ENCODE results near the gene PLPP1. TPM values are rescaled to one million over a fixed set of nuclear protein-coding genes. Genes with fewer than 3 reads are reported as not detected.

Gene PLPP1
- total and polyA plus RNA-seq, 2 donors = 14.6 to 32.5 TPM

DNA sequence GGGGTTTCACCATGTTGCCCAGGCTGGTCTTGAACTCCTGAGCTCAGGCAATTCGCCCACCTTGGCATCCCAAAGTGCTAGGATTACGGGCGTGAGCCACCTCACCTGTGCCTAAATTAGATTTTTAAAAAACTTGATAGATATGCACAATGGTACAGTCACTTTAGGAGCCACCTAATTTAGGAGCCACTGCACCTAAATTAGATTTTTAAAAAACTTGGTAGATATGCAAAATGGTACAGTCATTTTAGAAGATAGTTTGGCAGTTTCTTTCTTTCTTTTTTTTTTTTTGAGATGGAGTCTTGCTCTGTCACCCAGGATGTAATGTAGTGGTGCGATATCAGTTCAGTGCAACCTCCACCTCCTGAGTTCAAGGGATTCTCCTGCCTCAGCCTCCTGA is 37.8 kb upstream of the PLPP1 start:
- no peak for DNase-seq (ENCODE audit: low read depth in 6 of 9, low spot score in 9 of 9)
- H3K27me3 ChIP-seq (ENCODE audit: control insufficient read depth in 2 of 2, insufficient read depth in 1 of 2, low read length in 1 of 2) = no peaks in the 10 kb centered on the region
- no peak overlapping the region for H3K4me3 ChIP-seq (ENCODE audit: low read length in 2 of 2)
- no peak overlapping the region for H3K27ac ChIP-seq (ENCODE audit: low read depth in 1 of 2, low read length in 1 of 2)
- H3K4me1 ChIP-seq (ENCODE audit: control insufficient read depth in 2 of 2, insufficient read depth in 2 of 2, low read length in 2 of 2) = peaks cover 0 to 8% of the 10 kb centered on the region in 2 donors
- 98% methylated on average over 4 of the region's 4 CpGs for WGBS
- no peaks in the 10 kb centered on the region for H3K9me3 ChIP-seq (ENCODE audit: control insufficient read depth in 2 of 2, insufficient read depth in 1 of 2, low read length in 1 of 2)
- H3K36me3 ChIP-seq (ENCODE audit: control insufficient read depth in 2 of 2, insufficient read depth in 2 of 2, low read length in 1 of 2) = no peaks in the 10 kb centered on the region

DNA sequence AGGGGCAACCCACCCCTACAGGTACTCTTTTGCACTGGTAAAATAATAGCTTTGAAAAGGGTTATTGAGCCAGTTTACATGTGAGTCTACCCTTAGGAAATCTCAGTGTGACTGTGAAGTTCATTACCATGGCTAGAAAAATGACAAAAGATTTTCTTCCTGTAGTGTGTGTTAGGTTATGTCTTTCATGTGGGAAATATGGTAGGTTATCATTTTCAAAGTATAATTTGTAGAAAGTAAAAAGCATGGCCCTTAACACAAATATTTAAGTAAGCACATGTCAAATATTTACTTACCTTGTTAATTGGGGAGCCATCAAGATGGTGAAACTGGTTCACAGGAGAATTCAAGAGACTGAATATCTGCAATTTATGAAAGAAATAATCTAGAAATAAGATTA is 37.3 kb upstream of the PLPP1 start:
- DNase-seq (ENCODE audit: low read depth in 6 of 9, low spot score in 9 of 9) = no peak
- Histone ChIP-seq H3K27ac (ENCODE audit: low read depth in 1 of 2, low read length in 1 of 2) (no peak overlapping the region), H3K4me3 (ENCODE audit: low read length in 2 of 2) (no peak overlapping the region), H3K27me3 (ENCODE audit: control insufficient read depth in 2 of 2, insufficient read depth in 1 of 2, low read length in 1 of 2) (no peaks in the 10 kb centered on the region), H3K36me3 (ENCODE audit: control insufficient read depth in 2 of 2, insufficient read depth in 2 of 2, low read length in 1 of 2) (no peaks in the 10 kb centered on the region), H3K4me1 (ENCODE audit: control insufficient read depth in 2 of 2, insufficient read depth in 2 of 2, low read length in 2 of 2) (peaks cover 0 to 8% of the 10 kb centered on the region in 2 donors), H3K9me3 (ENCODE audit: control insufficient read depth in 2 of 2, insufficient read depth in 1 of 2, low read length in 1 of 2) (no peaks in the 10 kb centered on the region)

DNA sequence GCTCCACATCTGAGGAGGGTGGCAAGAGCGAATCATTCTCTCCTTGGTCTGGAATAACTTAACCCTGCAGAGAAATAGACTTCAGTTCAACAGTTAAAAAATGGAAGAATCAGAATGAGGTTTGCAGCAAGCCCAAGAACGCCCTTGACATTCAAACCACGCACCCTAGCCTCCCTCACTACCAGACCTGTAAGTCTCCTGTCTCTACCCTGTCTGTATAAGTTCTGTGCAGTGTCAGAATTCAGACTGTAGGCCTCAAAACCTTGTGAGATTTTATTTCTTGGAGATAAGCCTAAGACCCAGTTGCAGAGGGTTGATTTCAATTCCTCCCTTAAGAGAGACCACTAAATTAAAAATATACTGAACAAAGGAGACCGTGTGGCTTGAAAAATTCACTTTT is 35.8 kb upstream of the PLPP1 start:
- Histone ChIP-seq H3K9me3 (ENCODE audit: control insufficient read depth in 2 of 2, insufficient read depth in 1 of 2, low read length in 1 of 2) (no peaks in the 10 kb centered on the region), H3K4me3 (ENCODE audit: low read length in 2 of 2) (no peak overlapping the region), H3K36me3 (ENCODE audit: control insufficient read depth in 2 of 2, insufficient read depth in 2 of 2, low read length in 1 of 2) (no peaks in the 10 kb centered on the region), H3K27ac (ENCODE audit: low read depth in 1 of 2, low read length in 1 of 2) (no peak overlapping the region), H3K27me3 (ENCODE audit: control insufficient read depth in 2 of 2, insufficient read depth in 1 of 2, low read length in 1 of 2) (no peaks in the 10 kb centered on the region), H3K4me1 (ENCODE audit: control insufficient read depth in 2 of 2, insufficient read depth in 2 of 2, low read length in 2 of 2) (peaks cover 0 to 8% of the 10 kb centered on the region in 2 donors)
- no peak for DNase-seq (ENCODE audit: low read depth in 6 of 9, low spot score in 9 of 9)
- 97% methylated on average over 4 of the region's 4 CpGs for whole genome bisulfite sequencing

DNA sequence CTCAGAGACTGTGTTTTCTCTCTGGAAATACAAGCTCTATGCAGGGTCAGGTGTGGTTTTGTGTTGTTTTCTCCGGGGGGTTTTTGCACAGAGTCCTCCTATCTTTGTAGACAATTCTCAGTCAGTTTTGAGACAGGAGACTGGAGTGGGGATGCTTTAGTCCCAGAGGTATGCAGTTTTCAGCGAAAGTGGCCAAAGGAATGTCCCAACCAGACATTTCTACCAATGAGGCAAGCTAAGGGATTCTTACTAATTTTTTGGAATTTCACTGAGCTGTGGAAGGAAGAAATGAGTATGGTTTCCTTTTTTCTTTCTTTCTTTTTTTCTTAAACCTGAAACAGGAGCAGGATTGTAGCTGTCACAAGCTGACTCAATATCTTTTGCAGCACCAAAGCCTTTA is 35.3 kb upstream of the PLPP1 start:
- Histone ChIP-seq H3K27me3 (ENCODE audit: control insufficient read depth in 2 of 2, insufficient read depth in 1 of 2, low read length in 1 of 2) (no peaks in the 10 kb centered on the region), H3K9me3 (ENCODE audit: control insufficient read depth in 2 of 2, insufficient read depth in 1 of 2, low read length in 1 of 2) (no peaks in the 10 kb centered on the region), H3K4me1 (ENCODE audit: control insufficient read depth in 2 of 2, insufficient read depth in 2 of 2, low read length in 2 of 2) (peaks cover 0 to 8% of the 10 kb centered on the region in 2 donors), H3K36me3 (ENCODE audit: control insufficient read depth in 2 of 2, insufficient read depth in 2 of 2, low read length in 1 of 2) (no peaks in the 10 kb centered on the region), H3K4me3 (ENCODE audit: low read length in 2 of 2) (no peak overlapping the region), H3K27ac (ENCODE audit: low read depth in 1 of 2, low read length in 1 of 2) (no peak overlapping the region)
- DNase-seq (ENCODE audit: low read depth in 6 of 9, low spot score in 9 of 9) = no peak
- 92% methylated on average over 2 of the region's 2 CpGs for WGBS

DNA sequence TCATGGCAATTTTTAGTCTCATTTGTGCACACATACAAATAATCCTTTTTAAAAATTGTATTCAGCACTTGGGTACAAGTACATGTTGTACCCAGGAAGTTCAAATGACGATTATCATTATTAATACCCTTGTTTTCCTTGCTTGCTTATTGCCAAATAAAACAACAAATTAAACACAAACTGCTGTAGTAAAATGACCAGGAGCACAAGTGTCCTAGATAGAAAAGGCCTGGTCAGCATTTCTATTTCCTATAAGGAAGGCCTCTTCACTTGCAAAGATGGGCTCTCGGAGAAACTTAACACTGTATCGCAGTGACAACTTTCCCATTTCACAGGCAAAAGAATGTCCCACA is 34.7 kb upstream of the PLPP1 start:
- H3K9me3 ChIP-seq (ENCODE audit: control insufficient read depth in 2 of 2, insufficient read depth in 1 of 2, low read length in 1 of 2) = no peaks in the 10 kb centered on the region
- WGBS = 97% methylated on average over 3 of the region's 3 CpGs
- no peaks in the 10 kb centered on the region for H3K36me3 ChIP-seq (ENCODE audit: control insufficient read depth in 2 of 2, insufficient read depth in 2 of 2, low read length in 1 of 2)
- H3K4me3 ChIP-seq (ENCODE audit: low read length in 2 of 2) = no peak overlapping the region
- no peaks in the 10 kb centered on the region for H3K27me3 ChIP-seq (ENCODE audit: control insufficient read depth in 2 of 2, insufficient read depth in 1 of 2, low read length in 1 of 2)
- H3K4me1 ChIP-seq (ENCODE audit: control insufficient read depth in 2 of 2, insufficient read depth in 2 of 2, low read length in 2 of 2) = peaks cover 0 to 8% of the 10 kb centered on the region in 2 donors
- H3K27ac ChIP-seq (ENCODE audit: low read depth in 1 of 2, low read length in 1 of 2) = no peak overlapping the region
- DNase-seq (ENCODE audit: low read depth in 6 of 9, low spot score in 9 of 9) = no peak

DNA sequence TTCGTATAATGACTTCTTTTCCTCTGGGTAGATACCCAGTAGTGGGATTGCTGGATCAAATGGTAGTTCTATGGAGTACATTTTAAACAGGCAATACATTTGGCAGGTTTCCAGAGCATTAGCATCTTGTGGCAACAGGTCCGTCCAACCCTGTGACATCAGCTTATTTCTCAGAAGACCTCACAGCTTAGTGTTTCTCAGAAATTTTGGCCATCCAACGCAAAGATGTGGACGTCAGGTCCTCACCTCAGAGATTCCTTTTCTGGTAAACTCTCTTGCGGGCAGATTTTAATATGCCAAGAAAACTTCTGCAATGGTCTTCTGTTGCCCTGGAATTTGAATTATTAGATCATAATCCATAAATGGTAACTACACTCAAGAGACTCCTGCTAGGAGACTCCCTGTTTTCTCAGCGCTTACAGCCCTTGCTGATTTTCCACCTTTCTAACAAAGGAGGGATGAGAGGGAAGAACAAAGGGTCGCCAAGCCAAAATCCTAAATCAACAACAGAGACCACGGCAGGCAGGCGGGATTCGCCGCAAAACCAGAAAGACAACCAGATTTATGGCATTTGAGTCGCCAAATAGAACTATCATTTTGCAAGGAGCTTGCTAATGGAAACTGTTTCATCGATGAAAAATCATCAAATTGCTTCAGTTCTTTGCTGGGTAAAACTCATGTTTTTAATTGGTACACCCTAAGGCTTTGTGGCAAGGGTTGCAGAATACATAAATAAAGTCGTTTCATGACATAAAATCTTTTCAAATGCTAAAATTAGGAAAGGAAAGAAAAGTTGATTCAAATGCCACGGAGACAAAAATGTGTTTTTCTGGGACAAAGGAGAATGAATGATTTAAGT is 34.1 kb upstream of the PLPP1 start:
- WGBS = 96% methylated on average over 15 of the region's 15 CpGs
- no peak for DNase-seq (ENCODE audit: low read depth in 6 of 9, low spot score in 9 of 9)
- peaks cover 0 to 8% of the 10 kb centered on the region in 2 donors for H3K4me1 ChIP-seq (ENCODE audit: control insufficient read depth in 2 of 2, insufficient read depth in 2 of 2, low read length in 2 of 2)
- H3K27ac ChIP-seq (ENCODE audit: low read depth in 1 of 2, low read length in 1 of 2) = peak overlapping the region in 1 of 2 donors; percentile 18
- no peaks in the 10 kb centered on the region for H3K36me3 ChIP-seq (ENCODE audit: control insufficient read depth in 2 of 2, insufficient read depth in 2 of 2, low read length in 1 of 2)
- no peaks in the 10 kb centered on the region for H3K9me3 ChIP-seq (ENCODE audit: control insufficient read depth in 2 of 2, insufficient read depth in 1 of 2, low read length in 1 of 2)
- no peaks in the 10 kb centered on the region for H3K27me3 ChIP-seq (ENCODE audit: control insufficient read depth in 2 of 2, insufficient read depth in 1 of 2, low read length in 1 of 2)
- H3K4me3 ChIP-seq (ENCODE audit: low read length in 2 of 2) = no peak overlapping the region

DNA sequence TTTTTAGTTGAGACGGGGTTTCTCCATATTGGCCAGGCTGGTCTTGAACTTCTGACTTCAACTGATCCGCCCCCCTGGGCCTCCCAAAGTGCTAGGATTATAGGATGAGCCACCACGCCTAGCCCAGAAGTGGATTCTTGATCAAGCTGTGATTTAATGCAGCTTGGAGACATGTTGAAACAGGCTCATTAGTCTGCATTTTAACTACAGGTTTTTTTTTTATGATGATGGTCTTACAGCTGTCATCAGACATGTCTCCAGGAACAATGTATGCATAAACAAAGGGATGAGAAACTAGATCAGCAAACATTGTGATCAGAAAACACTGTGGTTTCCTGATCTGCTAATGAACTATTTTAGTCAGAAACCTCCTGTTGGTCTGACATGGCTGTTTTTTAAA is 30.0 kb upstream of the PLPP1 start:
- WGBS = 95% methylated on average over 3 of the region's 3 CpGs
- no peak for DNase-seq (ENCODE audit: low read depth in 6 of 9, low spot score in 9 of 9)

DNA sequence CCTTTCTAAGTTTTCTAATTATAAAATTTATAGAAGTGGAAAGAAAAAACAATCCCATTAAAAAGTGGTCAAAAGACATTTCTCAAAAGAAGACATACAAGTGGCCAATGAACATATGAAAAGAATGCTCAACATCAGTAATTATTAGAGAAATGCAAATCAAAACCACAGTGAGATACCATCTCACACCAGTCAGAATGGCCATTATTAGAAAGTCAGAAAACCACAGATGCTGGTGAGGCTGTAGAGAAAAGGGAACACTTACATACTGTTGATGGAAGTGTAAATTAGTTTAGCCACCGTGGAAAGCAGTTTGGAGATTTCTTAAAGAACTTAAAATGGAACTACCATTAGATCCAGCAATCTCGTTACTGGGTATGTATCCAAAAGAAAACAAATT is 23.7 kb upstream of the PLPP1 start:
- DNase-seq (ENCODE audit: low read depth in 6 of 9, low spot score in 9 of 9) = no peak

More for the DNA sequence above, 30.0 kb upstream of the PLPP1 start:
- H3K4me1 ChIP-seq (ENCODE audit: control insufficient read depth in 2 of 2, insufficient read depth in 2 of 2, low read length in 2 of 2) = no peaks in the 10 kb centered on the region
- no peak overlapping the region for H3K4me3 ChIP-seq (ENCODE audit: low read length in 2 of 2)
- no peaks in the 10 kb centered on the region for H3K27me3 ChIP-seq (ENCODE audit: control insufficient read depth in 2 of 2, insufficient read depth in 1 of 2, low read length in 1 of 2)
- no peaks in the 10 kb centered on the region for H3K9me3 ChIP-seq (ENCODE audit: control insufficient read depth in 2 of 2, insufficient read depth in 1 of 2, low read length in 1 of 2)
- H3K36me3 ChIP-seq (ENCODE audit: control insufficient read depth in 2 of 2, insufficient read depth in 2 of 2, low read length in 1 of 2) = no peaks in the 10 kb centered on the region
- H3K27ac ChIP-seq (ENCODE audit: low read depth in 1 of 2, low read length in 1 of 2) = no peak overlapping the region

DNA sequence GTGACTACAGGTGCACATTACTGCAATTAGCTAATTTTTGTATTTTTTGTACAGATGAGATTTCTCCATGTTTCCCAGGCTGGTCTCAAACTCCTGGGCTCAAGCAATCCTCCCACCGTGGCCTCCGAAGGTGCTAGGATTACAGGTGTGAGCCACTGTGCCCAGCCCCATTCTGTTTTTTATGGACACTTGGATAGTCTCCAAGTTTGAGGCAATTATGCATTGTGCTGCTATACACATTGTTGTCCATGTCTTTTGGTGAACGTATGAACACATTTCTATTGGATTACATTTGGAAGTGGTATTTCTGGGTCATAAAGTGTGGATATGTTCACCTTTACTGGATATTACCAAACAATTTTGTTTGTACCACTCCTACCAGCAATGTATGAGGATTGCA is 22.4 kb upstream of the PLPP1 start:
- Histone ChIP-seq H3K4me3 (ENCODE audit: low read length in 2 of 2) (no peak overlapping the region), H3K27me3 (ENCODE audit: control insufficient read depth in 2 of 2, insufficient read depth in 1 of 2, low read length in 1 of 2) (no peaks in the 10 kb centered on the region), H3K27ac (ENCODE audit: low read depth in 1 of 2, low read length in 1 of 2) (no peak overlapping the region), H3K4me1 (ENCODE audit: control insufficient read depth in 2 of 2, insufficient read depth in 2 of 2, low read length in 2 of 2) (peaks cover 4 to 12% of the 10 kb centered on the region in 2 donors), H3K9me3 (ENCODE audit: control insufficient read depth in 2 of 2, insufficient read depth in 1 of 2, low read length in 1 of 2) (no peaks in the 10 kb centered on the region), H3K36me3 (ENCODE audit: control insufficient read depth in 2 of 2, insufficient read depth in 2 of 2, low read length in 1 of 2) (no peaks in the 10 kb centered on the region)
- WGBS = 98% methylated on average over 3 of the region's 3 CpGs
- no peak for DNase-seq (ENCODE audit: low read depth in 6 of 9, low spot score in 9 of 9)

More for the DNA sequence above, 23.7 kb upstream of the PLPP1 start:
- H3K27me3 ChIP-seq (ENCODE audit: control insufficient read depth in 2 of 2, insufficient read depth in 1 of 2, low read length in 1 of 2) = no peaks in the 10 kb centered on the region
- peaks cover 0 to 3% of the 10 kb centered on the region in 2 donors for H3K4me1 ChIP-seq (ENCODE audit: control insufficient read depth in 2 of 2, insufficient read depth in 2 of 2, low read length in 2 of 2)
- no peak overlapping the region for H3K4me3 ChIP-seq (ENCODE audit: low read length in 2 of 2)
- H3K27ac ChIP-seq (ENCODE audit: low read depth in 1 of 2, low read length in 1 of 2) = no peak overlapping the region
- H3K9me3 ChIP-seq (ENCODE audit: control insufficient read depth in 2 of 2, insufficient read depth in 1 of 2, low read length in 1 of 2) = no peaks in the 10 kb centered on the region
- no peaks in the 10 kb centered on the region for H3K36me3 ChIP-seq (ENCODE audit: control insufficient read depth in 2 of 2, insufficient read depth in 2 of 2, low read length in 1 of 2)
- 94% methylated on average over 2 of the region's 2 CpGs for WGBS
